EL (cell line): ENCODE measurements around the gene TTC12.

Experiments
- DNase-seq: peaks from one replicate; pipeline ENCODE4 v3.0.0-alpha.2; 2016

Gene TTC12

DNA sequence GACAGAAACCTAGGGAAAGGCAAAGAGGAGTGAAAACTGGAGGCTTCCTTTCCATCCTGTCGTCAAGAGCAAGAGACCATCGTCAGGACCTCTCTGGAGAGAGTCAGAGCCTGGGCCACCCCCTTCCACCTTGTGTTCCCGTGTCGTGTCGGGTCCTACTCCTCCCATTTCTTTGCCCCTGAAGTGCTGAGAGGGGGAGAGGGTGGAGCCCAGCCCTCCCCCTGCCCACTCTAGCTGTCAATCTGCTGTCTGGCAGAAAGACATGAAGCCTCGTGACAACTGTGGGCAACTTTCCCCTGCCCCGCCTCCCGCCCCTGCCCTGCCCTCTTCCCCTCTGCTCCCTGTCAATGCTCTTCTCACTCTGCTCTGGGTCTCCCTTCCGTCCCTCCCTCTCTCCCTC lies 93.8 kb downstream of the TTC12 start:
- no peak for DNase-seq

DNA sequence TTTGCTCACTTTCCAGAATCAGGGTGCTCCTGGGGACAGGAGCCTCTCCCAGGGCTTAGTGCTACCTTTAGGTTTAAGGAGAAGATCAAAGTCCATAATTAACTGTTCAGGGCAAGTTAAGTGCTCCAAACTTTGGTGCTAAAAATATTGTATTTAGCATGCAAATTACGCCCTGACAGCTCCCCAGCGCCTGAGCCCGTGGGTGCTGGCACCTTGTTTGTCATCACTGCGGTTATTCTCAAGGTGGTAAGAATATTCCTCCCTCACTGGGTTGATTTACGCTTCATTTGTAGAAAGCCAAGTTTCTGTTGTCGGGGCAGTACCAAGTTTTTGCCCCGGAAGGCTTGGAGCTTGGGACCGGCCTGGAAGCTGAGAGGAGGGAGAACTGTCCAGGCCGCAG lies 94.5 kb downstream of the TTC12 start:
- DNase-seq = no peak

DNA sequence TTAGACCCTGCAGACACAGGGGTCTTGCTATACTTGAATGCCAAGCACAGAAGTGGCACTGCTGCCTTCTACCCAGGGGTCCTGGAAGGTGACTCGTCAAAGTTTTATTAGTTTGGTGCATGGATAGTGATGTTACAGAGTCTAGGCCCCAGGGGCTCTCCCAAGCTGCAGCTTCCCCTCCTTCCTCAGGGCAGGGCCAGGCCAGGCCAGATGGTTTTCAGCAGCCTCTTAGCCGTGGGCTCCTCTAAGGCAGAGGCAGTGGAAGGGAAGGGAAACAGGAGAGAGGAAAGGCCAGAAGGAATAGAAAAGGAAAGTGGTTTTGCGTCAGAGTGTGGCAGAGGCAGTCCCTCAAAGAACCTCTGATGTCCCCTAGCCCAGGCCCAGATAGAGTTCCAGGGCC lies 95.1 kb downstream of the TTC12 start:
- DNase-seq = no peak

DNA sequence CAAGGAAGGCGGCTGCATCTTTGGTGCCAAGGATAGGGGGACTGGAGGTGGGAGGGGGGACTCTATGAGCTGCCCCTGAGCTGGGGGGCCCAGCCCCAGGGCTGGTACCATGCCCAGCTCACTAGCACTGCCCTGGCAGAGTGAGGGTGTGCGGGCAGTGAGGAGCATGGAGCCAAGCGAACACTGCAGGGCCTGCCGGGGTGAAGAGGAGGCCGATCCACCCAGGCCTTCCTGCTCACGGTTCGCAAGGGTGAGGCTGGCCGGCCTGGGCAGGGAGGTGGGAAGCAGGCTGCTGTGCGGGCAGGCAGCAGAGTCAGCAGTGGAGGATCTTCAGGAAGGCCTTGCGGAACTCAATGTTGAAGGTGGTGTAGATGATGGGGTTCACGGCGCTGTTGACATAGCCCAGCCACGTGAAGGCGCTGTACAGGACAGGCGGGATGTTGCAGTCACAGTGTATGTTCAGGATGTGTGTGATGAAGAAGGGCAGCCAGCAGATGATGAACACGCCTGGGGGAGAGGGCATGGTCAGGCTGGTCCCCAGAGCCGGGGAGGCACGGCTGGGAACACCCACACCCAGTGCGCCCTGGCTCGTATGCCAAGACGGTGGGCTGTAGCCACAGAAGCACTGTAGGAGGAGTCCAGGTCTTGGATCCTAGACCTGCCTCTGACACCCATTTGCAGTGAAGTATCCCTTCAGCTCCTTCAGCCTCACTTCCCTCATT lies 96.2 kb downstream of the TTC12 start:
- no peak for DNase-seq

DNA sequence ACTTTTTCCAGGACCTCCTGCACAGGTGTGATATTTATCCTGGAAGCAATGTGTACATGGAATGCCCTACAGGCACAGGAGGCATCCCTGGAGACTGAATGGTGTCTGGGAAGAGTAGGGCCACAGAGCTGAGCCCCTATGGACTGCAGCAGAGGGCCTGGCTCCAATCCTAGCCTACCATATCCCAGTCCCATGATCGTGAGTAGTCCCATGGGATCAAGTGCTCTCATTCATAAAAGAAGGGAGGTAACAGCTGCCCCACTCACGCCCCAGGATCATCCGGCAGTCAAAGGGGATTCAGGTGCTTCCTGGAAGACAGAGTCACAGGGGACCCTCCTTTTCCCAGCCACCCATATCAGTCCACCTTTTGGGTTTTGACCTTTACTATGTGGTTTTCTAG lies 97.2 kb downstream of the TTC12 start:
- no peak for DNase-seq

DNA sequence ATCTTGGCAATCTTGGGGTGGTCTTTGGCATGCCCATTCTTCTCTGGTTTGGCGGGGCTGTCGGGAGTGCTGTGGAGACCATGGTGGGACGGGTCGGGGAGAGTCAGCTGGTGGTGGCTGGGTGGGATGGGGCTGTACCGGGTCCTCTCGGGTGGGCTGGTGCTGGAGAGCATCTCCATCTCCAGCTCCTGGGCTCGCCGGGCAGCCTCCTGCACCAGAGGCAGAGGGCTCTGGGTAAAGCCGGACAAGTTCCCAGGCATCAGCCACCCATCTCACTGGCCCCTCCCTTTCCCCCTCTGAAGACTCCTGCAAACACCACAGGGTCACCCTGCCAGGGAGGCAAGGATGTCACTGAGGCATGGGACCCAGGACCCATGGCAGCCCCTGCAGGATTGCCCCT lies 98.3 kb downstream of the TTC12 start:
- DNase-seq = no peak

DNA sequence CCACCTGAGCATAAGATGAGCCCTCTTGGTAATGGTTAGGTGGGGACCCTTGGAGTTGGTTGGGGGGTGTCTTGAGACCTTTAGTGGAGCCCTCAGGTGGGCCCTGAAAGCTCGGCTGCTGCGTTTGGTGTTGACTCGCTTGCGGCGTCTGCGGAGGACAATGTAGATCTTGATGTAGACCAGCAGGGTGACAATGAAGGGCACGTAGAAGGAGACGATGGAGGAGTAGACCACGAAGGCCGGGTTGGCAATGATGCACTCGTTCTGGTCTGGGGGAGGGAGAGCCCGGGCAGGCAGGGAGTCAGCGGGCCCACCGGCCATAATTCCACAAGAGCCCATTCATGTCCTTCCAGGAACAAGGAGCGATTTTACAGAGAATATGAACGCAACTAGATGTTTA lies 101.0 kb downstream of the TTC12 start:
- DNase-seq = no peak
